HG03520 (cell line): ENCODE results near the gene CD300E.

ENCODE experiments used
- ATAC-seq: cut with Tn5 transposase; IDR thresholded peaks from one replicate; pipeline ENCODE4 v1.9.1; 2021; ENCODE audit warnings: mild to moderate bottlenecking, moderate library complexity; ENCODE audit not compliant: unreplicated experiment

The CD300E gene

GRCh38 chr17:74623693-74624093 is at the start of gene CD300E:
CD300E (minus strand) TSS chr17:74623738; CDS start chr17:74623621, 117 bp downstream.
- no peak for ATAC-seq

- ATAC-seq = no peak
These were observed 47.7 kb upstream of the CD300E start for GRCh38 chr17:74671031-74671771.

GRCh38 chr17:74670329-74670728 is 46.8 kb upstream of the CD300E start:
- ATAC-seq = no peak

- ATAC-seq = no peak
These were observed 40.0 kb upstream of the CD300E start for GRCh38 chr17:74663561-74663960.

GRCh38 chr17:74659889-74660288 is 36.4 kb upstream of the CD300E start:
- no peak for ATAC-seq

- no peak for ATAC-seq
These were observed 35.1 kb upstream of the CD300E start for GRCh38 chr17:74658620-74659019.

GRCh38 chr17:74654742-74655141 is 31.2 kb upstream of the CD300E start:
- no peak for ATAC-seq

- no peak for ATAC-seq
These were observed 28.5 kb upstream of the CD300E start for GRCh38 chr17:74652020-74652419.

GRCh38 chr17:74649909-74650308 is 26.4 kb upstream of the CD300E start:
- ATAC-seq = no peak

- ATAC-seq = no peak
These were observed 24.5 kb upstream of the CD300E start for GRCh38 chr17:74647871-74648672.

- ATAC-seq = no peak
These were observed 22.7 kb upstream of the CD300E start for GRCh38 chr17:74646231-74646630.

GRCh38 chr17:74645010-74645409 is 21.5 kb upstream of the CD300E start:
- no peak for ATAC-seq

GRCh38 chr17:74644419-74644818 is 20.9 kb upstream of the CD300E start:
- ATAC-seq = no peak

GRCh38 chr17:74643826-74644225 is 20.3 kb upstream of the CD300E start:
- no peak for ATAC-seq

- ATAC-seq = no peak
These were observed 19.5 kb upstream of the CD300E start for GRCh38 chr17:74642995-74643394.

- no peak for ATAC-seq
These were observed 19.0 kb upstream of the CD300E start for GRCh38 chr17:74642556-74642955.

GRCh38 chr17:74641958-74642298 is 18.4 kb upstream of the CD300E start:
- no peak for ATAC-seq

GRCh38 chr17:74641224-74641957 is 17.9 kb upstream of the CD300E start:
- no peak for ATAC-seq

- no peak for ATAC-seq
These were observed 16.2 kb upstream of the CD300E start for GRCh38 chr17:74639704-74640151.

- no peak for ATAC-seq
These were observed 14.4 kb upstream of the CD300E start for GRCh38 chr17:74637926-74638325.

GRCh38 chr17:74637265-74637664 is 13.7 kb upstream of the CD300E start:
- no peak for ATAC-seq
